ENCODE results near the gene PRDX6. TPM values are rescaled to one million over a fixed set of nuclear protein-coding genes. Genes with fewer than 3 reads are reported as not detected.

The PRDX6 gene
- total and polyA plus RNA-seq, 2 donors (not counting 1 experiment from before 2014, with no cell fraction given), result 51.6 to 85.2 TPM

GRCh38 chr1:173532237-173532636 is 55.1 kb downstream of the PRDX6 start:
- H3K4me2 ChIP-seq (replicated peaks; ENCODE audit: low read depth, low read length, poor library complexity, severe bottlenecking), result no peak overlapping the region
- H3K27me3 Mint-ChIP-seq, result peaks cover 3% of the 10 kb centered on the region
- H3K4me1 Mint-ChIP-seq, result no peaks in the 10 kb centered on the region
- H4K20me1 ChIP-seq (ENCODE audit: control insufficient read depth, insufficient read depth, low read length, poor library complexity, severe bottlenecking), result no peaks in the 10 kb centered on the region
- H3K9ac ChIP-seq (ENCODE audit: low read length), result no peak overlapping the region
- ATAC-seq (ENCODE audit: low read depth) (no peak), DNase-seq (no peak)
- TF ChIP-seq CTCF (IDR thresholded peaks at IDR 0.05) (no peak), EZH2 (IDR thresholded peaks at IDR 0.05; ENCODE audit: borderline replicate concordance, insufficient read depth, low read depth, low read length, poor library complexity, severe bottlenecking) (no peak)
- H3K27ac ChIP-seq (ENCODE audit: low read length in 2 of 2), result no peak overlapping the region
- no peaks in the 10 kb centered on the region for H3K36me3 ChIP-seq (replicated peaks in 1 of 2; ENCODE audit: control extremely low read depth in 1 of 2, control insufficient read depth in 1 of 2, extremely low read depth in 1 of 2, insufficient read depth in 2 of 2, low read length in 1 of 2)
- intact Hi-C loops (cut with micrococcal nuclease), result no loop called here
- no peak overlapping the region for H3K4me3 ChIP-seq (ENCODE audit: control extremely low read depth in 1 of 5, extremely low read depth in 1 of 5, insufficient read depth in 1 of 5, low read depth in 2 of 5, low read length in 4 of 5)
- no peaks in the 10 kb centered on the region for H3K27me3 ChIP-seq (replicated peaks in 1 of 4; ENCODE audit: control extremely low read depth in 1 of 4, control insufficient read depth in 3 of 4, insufficient read depth in 4 of 4, low read length in 3 of 4)
- ChIA-PET CTCF (no interaction called here), POLR2A (no interaction called here)
- no peak overlapping the region for H3K27ac Mint-ChIP-seq
- H3K4me1 ChIP-seq (ENCODE audit: control insufficient read depth in 2 of 2, insufficient read depth in 2 of 2, low read length in 2 of 2), result no peaks in the 10 kb centered on the region
- H3K79me2 ChIP-seq (ENCODE audit: control insufficient read depth, insufficient read depth, low read length), result no peaks in the 10 kb centered on the region
- H3K9me3 Mint-ChIP-seq (ENCODE audit: insufficient read depth), result no peaks in the 10 kb centered on the region
- H2AFZ ChIP-seq (ENCODE audit: insufficient read depth, low read depth, low read length, poor library complexity, severe bottlenecking), result peak overlapping the region; percentile 39
- H3K4me3 Mint-ChIP-seq, result no peak overlapping the region
- no peaks in the 10 kb centered on the region for H3K9me3 ChIP-seq (ENCODE audit: control extremely low read depth in 1 of 3, control insufficient read depth in 2 of 3, insufficient read depth in 1 of 3, low read length in 2 of 3)

- CTCF ChIA-PET, result interaction anchor here (1.1 kb wide), 1 partner anchor 19 kb away, joined by 3 read pairs; no protein-coding TSS in a partner anchor
Measured at GRCh38 chr1:173536223-173536622, 59.1 kb downstream of the PRDX6 start.

More at GRCh38 chr1:173536223-173536622, 59.1 kb downstream of the PRDX6 start:
- no peak overlapping the region for H3K4me2 ChIP-seq (replicated peaks; ENCODE audit: low read depth, low read length, poor library complexity, severe bottlenecking)
- no peak overlapping the region for H3K4me3 ChIP-seq (ENCODE audit: control extremely low read depth in 1 of 5, extremely low read depth in 1 of 5, insufficient read depth in 1 of 5, low read depth in 2 of 5, low read length in 4 of 5)
- H3K27ac ChIP-seq (ENCODE audit: low read length in 2 of 2), result no peak overlapping the region
- Mint-ChIP-seq H3K27ac (no peak overlapping the region), H3K27me3 (peaks cover 17% of the 10 kb centered on the region), H3K4me3 (no peak overlapping the region), H3K4me1 (no peaks in the 10 kb centered on the region), H3K9me3 (ENCODE audit: insufficient read depth) (no peaks in the 10 kb centered on the region)
- no peak for DNase-seq
- H3K36me3 ChIP-seq (replicated peaks in 1 of 2; ENCODE audit: control extremely low read depth in 1 of 2, control insufficient read depth in 1 of 2, extremely low read depth in 1 of 2, insufficient read depth in 2 of 2, low read length in 1 of 2), result no peaks in the 10 kb centered on the region
- H4K20me1 ChIP-seq (ENCODE audit: control insufficient read depth, insufficient read depth, low read length, poor library complexity, severe bottlenecking), result no peaks in the 10 kb centered on the region
- no peak for ATAC-seq (ENCODE audit: low read depth)
- peaks cover 0 to 2% (median 0%) of the 10 kb centered on the region in 4 experiments for H3K27me3 ChIP-seq (replicated peaks in 1 of 4; ENCODE audit: control extremely low read depth in 1 of 4, control insufficient read depth in 3 of 4, insufficient read depth in 4 of 4, low read length in 3 of 4)
- no peak overlapping the region for H3K9ac ChIP-seq (ENCODE audit: low read length)
- no peak for TF ChIP-seq EZH2 (IDR thresholded peaks at IDR 0.05; ENCODE audit: borderline replicate concordance, insufficient read depth, low read depth, low read length, poor library complexity, severe bottlenecking)
- no peak for TF ChIP-seq CTCF (IDR thresholded peaks at IDR 0.05)
- no peaks in the 10 kb centered on the region for H3K9me3 ChIP-seq (ENCODE audit: control extremely low read depth in 1 of 3, control insufficient read depth in 2 of 3, insufficient read depth in 1 of 3, low read length in 2 of 3)
- POLR2A ChIA-PET, result no interaction called here
- no peaks in the 10 kb centered on the region for H3K79me2 ChIP-seq (ENCODE audit: control insufficient read depth, insufficient read depth, low read length)
- no peak overlapping the region for H2AFZ ChIP-seq (ENCODE audit: insufficient read depth, low read depth, low read length, poor library complexity, severe bottlenecking)
- intact Hi-C loops (cut with micrococcal nuclease), result no loop called here
- H3K4me1 ChIP-seq (ENCODE audit: control insufficient read depth in 2 of 2, insufficient read depth in 2 of 2, low read length in 2 of 2), result no peaks in the 10 kb centered on the region

Other genes with a start within 250 kb of the PRDX6 start
- gene SLC9C2, start 125.7 kb downstream of the PRDX6 start, total RNA-seq, result not detected in 2 replicates
- not detected in 2 replicates for gene SLC9C2, start 125.7 kb downstream of the PRDX6 start, polyA plus RNA-seq
- gene TEX50, start 158.0 kb downstream of the PRDX6 start, total RNA-seq, result not detected in 2 replicates
- gene TEX50, start 158.0 kb downstream of the PRDX6 start, polyA plus RNA-seq, result not detected in 2 replicates
- not detected in 2 replicates for gene ANKRD45, start 192.5 kb downstream of the PRDX6 start, total RNA-seq
- gene ANKRD45, start 192.5 kb downstream of the PRDX6 start, polyA plus RNA-seq, result 0.06 TPM in 1 of 2 replicates, not detected in the other
- 32.2 and 35.4 TPM in 2 replicates for gene KLHL20, start 237.6 kb downstream of the PRDX6 start, total RNA-seq
- gene KLHL20, start 237.6 kb downstream of the PRDX6 start, polyA plus RNA-seq, result 8.9 and 10.8 TPM in 2 replicates